ENCODE data around the gene IMP4.

IMP4 gene

GRCh38 chr2:130342533-130343275, at the start of gene IMP4 (continued):
- TF ChIP-seq PRDM10 (tag by site-specific recombination; IDR thresholded peaks at IDR 0.05) (0 out of 2 replicates have a peak, but pooled peaks have one; percentile 26), ATF2 (tag by site-specific recombination; IDR thresholded peaks at IDR 0.05; ENCODE audit: low read depth) (no peak), ZNF513 (tag by site-specific recombination; IDR thresholded peaks at IDR 0.05) (0 out of 2 replicates have a peak, but pooled peaks have one; percentile 8), TRIM28 (IDR thresholded peaks at IDR 0.05; ENCODE audit: borderline replicate concordance, low read length) (no peak), CTCF (tag by site-specific recombination; IDR thresholded peaks at IDR 0.05) (peak; percentile 89), ZNF16 (tag by site-specific recombination; IDR thresholded peaks at IDR 0.05; ENCODE audit: low read depth) (no peak), ZNF138 (tag by site-specific recombination; IDR thresholded peaks at IDR 0.05; ENCODE audit: borderline replicate concordance) (no peak), TCF7L2 (IDR thresholded peaks at IDR 0.05; ENCODE audit: borderline replicate concordance, low read depth, low read length) (no peak), KLF17 (tag by site-specific recombination; IDR thresholded peaks at IDR 0.05) (peak; percentile 62; the same call in 1 of the 2 replicates), ZBTB11 (tag by site-specific recombination; conservative IDR thresholded peaks at IDR 0.05; ENCODE audit: low read depth) (peak; percentile 95), ZBTB10 (tag by site-specific recombination; IDR thresholded peaks at IDR 0.05) (peak; percentile 67; the same call in 1 of the 2 replicates), ZNF792 (tag by site-specific recombination; IDR thresholded peaks at IDR 0.05) (0 out of 2 replicates have a peak, but pooled peaks have one; percentile 24), ZNF600 (tag by site-specific recombination; IDR thresholded peaks at IDR 0.05) (no peak; the same call in 1 of the 2 replicates), ZFHX2 (tag by site-specific recombination; conservative IDR thresholded peaks at IDR 0.05) (no peak), ZNF211 (tag by site-specific recombination; IDR thresholded peaks at IDR 0.05; ENCODE audit: low read depth) (no peak), ZBTB6 (tag by site-specific recombination; IDR thresholded peaks at IDR 0.05) (0 out of 2 replicates have a peak, but pooled peaks have one; percentile 23), ZBTB8A (tag by site-specific recombination; IDR thresholded peaks at IDR 0.05) (peak; percentile 42), ZNF341 (tag by site-specific recombination; IDR thresholded peaks at IDR 0.05; ENCODE audit: low read depth) (peak; percentile 81), SP3 (tag by site-specific recombination; IDR thresholded peaks at IDR 0.05) (peak; percentile 84), ZNF560 (tag by site-specific recombination; IDR thresholded peaks at IDR 0.05; ENCODE audit: borderline replicate concordance) (no peak)
